K562 (cell line): ENCODE data around the gene SEC61A2. TPM values are rescaled to one million over a fixed set of nuclear protein-coding genes. Genes with fewer than 3 reads are reported as not detected.

Experiments
- ATAC-seq: fragments of 200-7000 bp; cut with Tn5 transposase; 3 replicates; pipeline ENCODE4 v1.9.1; 2020; ENCODE audit warnings: moderate library complexity
- BruUV-seq: library from RNA; stranded (reverse); fragments of 400-500 nt; replicated peaks from 2 replicates; lab custom pipeline; 2021; lab: Mats Ljungman, UMichigan
- CTCF ChIA-PET: fragments of 300-600 bp; formaldehyde crosslinking; extraction: SDS; loops from one replicate; lab custom pipeline; 2021; ENCODE audit warnings: low intra/inter-chr PET ratio; lab: Yijun Ruan, JAX
- POLR2A ChIA-PET: fragments of 300-600, 350-650 bp; sonication (Branson Sonifier 250); formaldehyde crosslinking; extraction: SDS; loops from one replicate; lab custom pipeline; 2021; ENCODE audit warnings: antibody characterized with exemption, inconsistent platforms; lab: Yijun Ruan, JAX
- DNase-seq, 4 experiments: peaks; one replicate each; pipeline versions ENCODE4 v3.0.0 to v3.0.0-alpha.2; 2011 to 2018; ENCODE audit warnings: low spot score in 3 of 4, mixed read lengths in 3 of 4; ENCODE audit errors: extremely low read depth in 1 of 4
- FAIRE-seq: peaks from 2 replicates; lab custom pipeline; 2011; peaks lifted over from hg19 to GRCh38; lab: Jason Lieb, UNC
- H2AFZ ChIP-seq: 2 replicates; pipeline ENCODE4 v1.6.0; 2011; ENCODE audit warnings: low read depth, low read length, control low read depth, inconsistent platforms
- H3K27ac ChIP-seq: fragments of 200-600 bp; 3 replicates; pipeline ENCODE4 v1.8.0; 2011; ENCODE audit warnings: low read depth, mild to moderate bottlenecking, control low read depth, inconsistent platforms, low read length, moderate library complexity, mixed read lengths; ENCODE audit errors: extremely low read depth
- H3K27me3 ChIP-seq, 2 experiments: fragments of 300-600 bp in 1 of 2; 2 replicates in 1 of 2; 3 replicates in 1 of 2; pipeline versions ENCODE4 v1.6.0 to v1.8.0; 2011; ENCODE audit warnings: inconsistent platforms in 2 of 2, low read length in 2 of 2, mild to moderate bottlenecking in 1 of 2, mixed read lengths in 1 of 2, moderate library complexity in 1 of 2; ENCODE audit not compliant: control insufficient read depth in 2 of 2, insufficient read depth in 2 of 2
- H3K36me3 ChIP-seq: fragments of 300-600 bp; 3 replicates; pipeline ENCODE4 v1.8.0; 2011; ENCODE audit warnings: mild to moderate bottlenecking, low read length, inconsistent platforms; ENCODE audit not compliant: control insufficient read depth, insufficient read depth
- H3K4me1 ChIP-seq, 2 experiments: fragments of 200-600 bp in 1 of 2; replicated peaks in 1 of 2; 2 replicates in 1 of 2; 3 replicates in 1 of 2; pipeline versions ENCODE4 v1.5.1 to v1.8.0; 2011; ENCODE audit warnings: inconsistent platforms in 2 of 2, low read length in 2 of 2, mild to moderate bottlenecking in 1 of 2, mixed read lengths in 1 of 2, moderate library complexity in 1 of 2; ENCODE audit not compliant: control insufficient read depth in 2 of 2, insufficient read depth in 2 of 2
- H3K4me2 ChIP-seq: 2 replicates; pipeline ENCODE4 v1.6.1; 2011; ENCODE audit warnings: low read length, control low read depth, inconsistent platforms, mixed read lengths; ENCODE audit not compliant: insufficient read depth
- H3K4me3 ChIP-seq: fragments of 200-600 bp; sonication (generic), shearing (Covaris generic); 2 replicates; pipeline ENCODE4 v1.5.1; 2016; ENCODE audit warnings: control low read depth, inconsistent platforms
- H3K79me2 ChIP-seq: fragments of 200-600 bp; 3 replicates; pipeline ENCODE4 v1.8.0; 2011; ENCODE audit warnings: low read length, inconsistent platforms; ENCODE audit not compliant: control insufficient read depth, insufficient read depth
- H3K9ac ChIP-seq, 2 experiments: 2 replicates each; pipeline versions ENCODE4 v1.6.0 to v1.6.1; 2011; ENCODE audit warnings: low read depth in 2 of 2, low read length in 2 of 2, control low read depth in 1 of 2, inconsistent platforms in 1 of 2, mild to moderate bottlenecking in 1 of 2, mixed read lengths in 1 of 2; ENCODE audit not compliant: insufficient read depth in 1 of 2
- H3K9me1 ChIP-seq: one replicate; pipeline ENCODE4 v1.6.0; 2011; ENCODE audit warnings: inconsistent platforms, mild to moderate bottlenecking, low read length, moderate library complexity; ENCODE audit not compliant: control insufficient read depth, insufficient read depth
- H3K9me3 ChIP-seq: replicated peaks from 2 replicates; pipeline ENCODE4 v1.5.1; 2011; ENCODE audit warnings: low read depth, low read length, inconsistent platforms; ENCODE audit not compliant: control insufficient read depth, insufficient read depth
- H4K20me1 ChIP-seq: replicated peaks from 2 replicates; pipeline ENCODE4 v1.6.1; 2011; ENCODE audit warnings: low read length, inconsistent platforms, mixed read lengths; ENCODE audit not compliant: control insufficient read depth, insufficient read depth
- ADNP ChIP-seq: fragments of 200-800 bp; sonication (Bioruptor generic); IDR thresholded peaks from 2 replicates; pipeline ENCODE4 v1.6.1; 2016; ENCODE audit warnings: missing genetic modification characterization, missing compliant biosample characterization
- ATF6 ChIP-seq: sonication (generic); formaldehyde crosslinking; IDR thresholded peaks from 2 replicates; pipeline ENCODE4 v1.4.0; 2020; ENCODE audit warnings: mild to moderate bottlenecking, missing genetic modification reagents
- BMI1 ChIP-seq: fragments of 150-350 bp; IDR thresholded peaks from 2 replicates; pipeline ENCODE4 v1.6.1; 2014; ENCODE audit warnings: low read length
- CREB3L1 ChIP-seq: fragments of 450-650 bp; IDR thresholded peaks from 2 replicates; pipeline ENCODE4 v1.6.1; 2014; ENCODE audit warnings: low read depth, mild to moderate bottlenecking, moderate library complexity, borderline replicate concordance
- E2F6 ChIP-seq, 2 experiments: IDR thresholded peaks; 2 replicates each; pipeline ENCODE4 v1.6.1; 2011; ENCODE audit warnings: borderline replicate concordance in 1 of 2, control low read depth in 1 of 2, low read depth in 1 of 2, low read length in 1 of 2, mild to moderate bottlenecking in 1 of 2, mixed read lengths in 1 of 2, moderate library complexity in 1 of 2; ENCODE audit not compliant: insufficient read depth in 1 of 2, insufficient read length in 1 of 2, poor library complexity in 1 of 2, severe bottlenecking in 1 of 2; ENCODE audit errors: extremely low read depth in 1 of 2
- EHMT2 ChIP-seq: fragments of 450-650 bp; IDR thresholded peaks from 2 replicates; pipeline ENCODE4 v1.6.1; 2018; ENCODE audit warnings: antibody characterized with exemption
- KDM2B ChIP-seq: fragments of 250-450 bp; sonication (Bioruptor Pico); IDR thresholded peaks from 2 replicates; pipeline ENCODE4 v1.8.0; 2021; ENCODE audit warnings: mild to moderate bottlenecking, moderate library complexity
- LEF1 ChIP-seq: fragments of 450-650 bp; IDR thresholded peaks from 2 replicates; pipeline ENCODE4 v1.6.1; 2016; ENCODE audit warnings: mild to moderate bottlenecking
- MBD2 ChIP-seq: sonication (generic); IDR thresholded peaks from 2 replicates; pipeline ENCODE4 v1.6.1; 2016; ENCODE audit warnings: low read depth, borderline replicate concordance
- NFIX ChIP-seq: fragments of 250-450 bp; sonication (Bioruptor Pico); IDR thresholded peaks from 2 replicates; pipeline ENCODE4 v1.4.0; 2020; ENCODE audit warnings: low read depth, mild to moderate bottlenecking, moderate library complexity
- NR1H2 ChIP-seq: sonication (generic); formaldehyde crosslinking; IDR thresholded peaks from 2 replicates; pipeline ENCODE4 v1.4.0; 2020; ENCODE audit warnings: mild to moderate bottlenecking, missing genetic modification reagents
- RCOR1 ChIP-seq, 2 experiments: IDR thresholded peaks; 2 replicates each; pipeline ENCODE4 v1.6.1; 2012; ENCODE audit warnings: low read depth in 2 of 2, low read length in 2 of 2, borderline replicate concordance in 1 of 2, improper control_type of control experiment in 1 of 2
- ZBED1 ChIP-seq: IDR thresholded peaks from 2 replicates; pipeline ENCODE4 v1.6.1; 2014
- ZNF444 ChIP-seq: fragments of 250-450 bp; sonication (Bioruptor Pico); IDR thresholded peaks from 2 replicates; pipeline ENCODE4 v1.4.0; 2020; ENCODE audit warnings: mild to moderate bottlenecking, moderate library complexity
- WGBS: fragments of 100-300 bp; shearing (Covaris generic); methylation state at CpG from one replicate; pipeline ENCODE4 v1.1.6; 2016; ENCODE audit warnings: low coverage, mixed read lengths; ENCODE audit not compliant: insufficient coverage; ENCODE audit errors: missing lambda C conversion rate; 5-methylcytosine and 5-hydroxymethylcytosine counted together
- in situ Hi-C: fragments of 300-500 bp; cut with MboI; formaldehyde crosslinking; loops from 4 replicates; pipeline ENCODE4 v1.15.0; 2018; ENCODE audit warnings: inconsistent platforms, mixed read lengths
- intact Hi-C: fragments of 100-400 bp; cut with micrococcal nuclease; formaldehyde crosslinking; loops from 2 replicates; pipeline ENCODE4 v1.14.2; 2022
- polyA plus RNA-seq, 8 experiments: library from polyadenylated mRNA; depleted of rRNA in 4 of 8; stranded (reverse) in 5 of 8; unstranded in 3 of 8; fragments of >200 nt; fragmentation: Nextera tagmentation in 2 of 8; fragmentation: Illumina TruSeq in 1 of 8; extraction: Ambion mirVana in 2 of 8; extraction: Trizol in 1 of 8; gene quantifications; 2 replicates each; pipeline versions ENCODE4 v1.2.1 to v1.2.3, GENCODE V29; 2011 to 2014; ENCODE audit warnings: inconsistent platforms in 1 of 8, missing spikeins in 1 of 8
- total RNA-seq, 7 experiments: library from RNA; depleted of rRNA in 6 of 7; stranded (reverse); fragments of >200 nt in 6 of 7; fragmentation: Illumina TruSeq in 2 of 7; extraction: Trizol in 2 of 7; gene quantifications; 2 replicates each; pipeline versions ENCODE4 v1.2.1 to v1.2.3, GENCODE V29; 2011 to 2021; ENCODE audit warnings: low replicate concordance in 1 of 7

Gene SEC61A2
- total and polyA plus RNA-seq, 9 of the 15 experiments (the other 6 are each of a cell fraction or from before 2014, with no cell fraction given) = 1.2 to 9.7 (median 3.9) TPM

- TF ChIP-seq ATF6 (CRISPR knock-in tag) (no peak), RCOR1 (IDR thresholded peaks at IDR 0.05; ENCODE audit: borderline replicate concordance in 1 of 2, low read depth in 2 of 2, low read length in 2 of 2) (no peak), LEF1 (no peak), EHMT2 (no peak), ADNP (tag) (no peak)
Measured at GRCh38 chr10:12107781-12108180, 21.7 kb upstream of the SEC61A2 start (continued).

- POLR2A ChIA-PET = no interaction called here
- FAIRE-seq (no peak), DNase-seq (no peak), ATAC-seq (no peak)
- 75% methylated on average over 5 of the region's 5 CpGs for WGBS
- no TSS peak for BruUV-seq
- intact Hi-C loops = no loop called here
- H3K9me1 ChIP-seq = peaks cover 5% of the 10 kb centered on the region
- H3K79me2 ChIP-seq = no peaks in the 10 kb centered on the region
- CTCF ChIA-PET = interaction anchor here (0.6 kb wide), 1 partner anchor 10 kb away, joined by 3 read pairs; no protein-coding TSS in a partner anchor
- no peak overlapping the region for H3K4me3 ChIP-seq
- no peak overlapping the region for H3K4me2 ChIP-seq
- no peaks in the 10 kb centered on the region for H4K20me1 ChIP-seq
- TF ChIP-seq ZNF444 (CRISPR knock-in tag) (no peak), NFIX (no peak), CREB3L1 (no peak), MBD2 (no peak), NR1H2 (CRISPR knock-in tag) (no peak), E2F6 (IDR thresholded peaks at IDR 0.05; ENCODE audit: borderline replicate concordance in 1 of 2, extremely low read depth in 1 of 2, insufficient read depth in 1 of 2, insufficient read length in 1 of 2, low read depth in 1 of 2, low read length in 1 of 2, poor library complexity in 1 of 2, severe bottlenecking in 1 of 2) (no peak), BMI1 (no peak), KDM2B (CRISPR knock-in tag) (no peak), ZBED1 (no peak)
- peaks cover 9% of the 10 kb centered on the region; the same call in 2 of the 3 replicates for H3K36me3 ChIP-seq
- H3K4me1 ChIP-seq = no peaks in the 10 kb centered on the region
- in situ Hi-C loops = no loop called here
- H3K27me3 ChIP-seq = no peaks in the 10 kb centered on the region
- H3K27ac ChIP-seq = no peak overlapping the region
- no peaks in the 10 kb centered on the region for H3K9me3 ChIP-seq
- H3K9ac ChIP-seq = no peak overlapping the region
- no peak overlapping the region for H2AFZ ChIP-seq
Measured at GRCh38 chr10:12109286-12109685, 20.2 kb upstream of the SEC61A2 start.
